Measurements from ENCODE around the gene CTAG1A. TPM values are rescaled to one million over a fixed set of nuclear protein-coding genes. Genes with fewer than 3 reads are reported as not detected.
"Not testable (repeated sequence)": the region's sequence is repeated elsewhere in the genome, so short reads cannot be mapped to it uniquely, and the experiment has no call there.

CTAG1A gene
- total and polyA plus RNA-seq, 5 donors, result not detected

DNA sequence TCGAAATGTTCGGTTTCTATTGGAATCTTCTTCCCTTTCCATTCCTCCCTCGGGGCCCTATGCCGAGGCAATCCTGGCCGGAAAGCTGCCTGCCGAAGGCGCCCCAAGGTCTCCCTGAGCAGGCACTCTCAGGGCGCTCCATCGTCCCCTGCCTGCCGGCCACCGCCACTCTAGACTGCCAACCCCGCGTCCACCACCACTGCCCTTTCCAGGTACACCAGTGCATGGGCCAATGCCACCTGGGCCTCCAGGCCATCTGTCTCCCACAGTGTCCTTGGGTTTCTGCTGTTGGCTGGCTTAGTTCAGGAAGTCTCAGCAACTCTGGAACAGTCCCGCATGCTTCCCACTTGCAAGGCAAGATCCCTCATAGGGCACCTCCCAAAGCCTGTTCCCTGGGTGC lies 14.6 kb downstream of the CTAG1A start:
- peak in 1 of 3 donors; percentile 37 for DNase-seq
- intact Hi-C loops (cut with DNase I), result no loop called here
- 96% methylated on average over 14 of the region's 14 CpGs for WGBS
- Histone ChIP-seq H3K27me3 (ENCODE audit: control insufficient read depth, insufficient read depth) (no peaks in the 10 kb centered on the region), H3K4me1 (ENCODE audit: control insufficient read depth, insufficient read depth, low read length) (no peaks in the 10 kb centered on the region), H3K27ac (ENCODE audit: low read length) (no peak overlapping the region), H3K9me3 (ENCODE audit: control insufficient read depth, low read length) (no peaks in the 10 kb centered on the region), H3K4me3 (ENCODE audit: low read length) (no peak overlapping the region)
- no peak for ATAC-seq

DNA sequence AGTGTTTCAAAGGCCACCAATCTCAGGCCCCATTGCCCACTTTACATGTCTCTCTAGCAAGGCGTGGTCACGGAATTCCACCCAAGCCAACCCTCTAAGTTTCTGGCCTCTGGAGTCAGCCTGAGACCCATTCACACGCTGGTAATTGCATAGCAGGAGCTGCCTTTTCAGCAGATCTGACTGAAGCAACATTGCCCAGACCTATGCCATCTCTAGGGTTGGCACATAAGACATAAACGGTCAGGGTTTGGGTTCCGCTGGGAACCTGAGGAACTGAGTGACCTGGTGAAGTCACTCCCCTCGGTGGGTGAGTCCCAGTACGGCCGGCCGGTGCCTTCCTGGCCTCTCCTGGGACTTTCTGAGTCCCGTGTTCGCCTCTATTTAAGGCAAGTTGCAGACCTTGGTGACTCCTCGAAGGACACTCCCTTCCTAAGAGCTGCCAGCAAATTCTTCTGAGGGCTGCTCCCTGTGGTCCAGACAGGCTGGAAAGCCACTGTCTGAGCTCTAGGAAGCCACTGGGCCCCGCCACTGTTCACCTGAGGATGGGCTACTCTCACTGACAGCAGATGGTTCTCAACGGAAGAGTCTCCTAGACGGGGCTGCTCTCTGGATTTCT lies 15.9 kb downstream of the CTAG1A start:
- H3K4me3 ChIP-seq (ENCODE audit: low read length), result no peak overlapping the region
- intact Hi-C loops (cut with DNase I), result no loop called here
- H3K27me3 ChIP-seq (ENCODE audit: control insufficient read depth, insufficient read depth), result no peaks in the 10 kb centered on the region
- H3K9me3 ChIP-seq (ENCODE audit: control insufficient read depth, low read length), result no peaks in the 10 kb centered on the region
- H3K4me1 ChIP-seq (ENCODE audit: control insufficient read depth, insufficient read depth, low read length), result no peaks in the 10 kb centered on the region
- no peak overlapping the region for H3K27ac ChIP-seq (ENCODE audit: low read length)
- ATAC-seq (no peak), DNase-seq (no peak)
- WGBS, result 75% methylated on average over 15 of the region's 15 CpGs

GRCh38 chrX:154602226-154602625 lies 17.3 kb downstream of the CTAG1A start:
- no peak overlapping the region for H3K27ac ChIP-seq (ENCODE audit: low read length)
- no peaks in the 10 kb centered on the region for H3K4me1 ChIP-seq (ENCODE audit: control insufficient read depth, insufficient read depth, low read length)
- no peaks in the 10 kb centered on the region for H3K9me3 ChIP-seq (ENCODE audit: control insufficient read depth, low read length)
- DNase-seq (peak in 1 of 3 donors; percentile 24), ATAC-seq (no peak)
- H3K4me3 ChIP-seq (ENCODE audit: low read length), result no peak overlapping the region
- no peaks in the 10 kb centered on the region for H3K27me3 ChIP-seq (ENCODE audit: control insufficient read depth, insufficient read depth)
- intact Hi-C loops (cut with DNase I), result no loop called here
- 69% methylated on average over 13 of the region's 13 CpGs for whole genome bisulfite sequencing

- Histone ChIP-seq H3K27ac (ENCODE audit: low read length) (no peak overlapping the region), H3K4me3 (ENCODE audit: low read length) (no peak overlapping the region), H3K9me3 (ENCODE audit: control insufficient read depth, low read length) (no peaks in the 10 kb centered on the region), H3K27me3 (ENCODE audit: control insufficient read depth, insufficient read depth) (no peaks in the 10 kb centered on the region), H3K4me1 (ENCODE audit: control insufficient read depth, insufficient read depth, low read length) (no peaks in the 10 kb centered on the region)
- ATAC-seq (no peak), DNase-seq (no peak)
- intact Hi-C loops (cut with DNase I), result no loop called here
- WGBS, result 89% methylated on average over 18 of the region's 18 CpGs
Measured at GRCh38 chrX:154602766-154603437, 18.0 kb downstream of the CTAG1A start.

- intact Hi-C loops (cut with DNase I), result no loop called here
- no peaks in the 10 kb centered on the region for H3K4me1 ChIP-seq (ENCODE audit: control insufficient read depth, insufficient read depth, low read length)
- H3K4me3 ChIP-seq (ENCODE audit: low read length), result no peak overlapping the region
- ATAC-seq (peak in 1 of 2 donors; percentile 40), DNase-seq (no peak)
- H3K27me3 ChIP-seq (ENCODE audit: control insufficient read depth, insufficient read depth), result no peaks in the 10 kb centered on the region
- H3K9me3 ChIP-seq (ENCODE audit: control insufficient read depth, low read length), result no peaks in the 10 kb centered on the region
- H3K27ac ChIP-seq (ENCODE audit: low read length), result no peak overlapping the region
- 75% methylated on average over 13 of the region's 13 CpGs for WGBS
Measured at GRCh38 chrX:154603438-154604430, 18.8 kb downstream of the CTAG1A start.

- intact Hi-C loops (cut with DNase I), result no loop called here
- Histone ChIP-seq H3K27me3 (ENCODE audit: control insufficient read depth, insufficient read depth) (no peaks in the 10 kb centered on the region), H3K4me3 (ENCODE audit: low read length) (no peak overlapping the region), H3K4me1 (ENCODE audit: control insufficient read depth, insufficient read depth, low read length) (no peaks in the 10 kb centered on the region), H3K9me3 (ENCODE audit: control insufficient read depth, low read length) (no peaks in the 10 kb centered on the region), H3K27ac (ENCODE audit: low read length) (no peak overlapping the region)
- DNase-seq (no peak), ATAC-seq (no peak)
- 80% methylated on average over 6 of the region's 6 CpGs for WGBS
Measured at GRCh38 chrX:154605566-154605965, 20.6 kb downstream of the CTAG1A start.

GRCh38 chrX:154607370-154607769 lies 22.4 kb downstream of the CTAG1A start:
- Histone ChIP-seq H3K4me3 (ENCODE audit: low read length) (no peak overlapping the region), H3K9me3 (ENCODE audit: control insufficient read depth, low read length) (no peaks in the 10 kb centered on the region), H3K4me1 (ENCODE audit: control insufficient read depth, insufficient read depth, low read length) (no peaks in the 10 kb centered on the region), H3K27ac (ENCODE audit: low read length) (no peak overlapping the region), H3K27me3 (ENCODE audit: control insufficient read depth, insufficient read depth) (no peaks in the 10 kb centered on the region)
- intact Hi-C loops (cut with DNase I), result no loop called here
- WGBS, result 67% methylated on average over 6 of the region's 6 CpGs
- DNase-seq, result no peak
- no peak for ATAC-seq

DNA sequence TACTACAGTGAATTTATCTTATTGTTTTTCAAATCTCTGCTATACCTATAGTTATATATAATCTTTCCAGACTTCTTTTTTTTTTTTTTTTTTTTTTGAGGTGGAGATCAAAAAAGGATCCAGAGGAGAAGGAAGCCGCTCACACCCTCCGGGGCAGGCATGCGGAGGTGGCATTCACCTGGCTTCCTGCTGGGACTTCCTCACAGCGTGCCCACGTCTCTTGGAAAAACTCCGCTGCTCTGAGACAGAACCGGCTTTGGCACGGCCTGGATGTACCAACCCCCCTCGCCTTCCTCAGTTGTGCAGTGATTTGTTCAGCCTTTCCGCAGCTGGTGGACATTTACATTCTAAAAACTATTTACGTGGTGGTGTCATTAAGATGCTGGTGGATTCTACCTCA lies 23.0 kb downstream of the CTAG1A start:
- peak in 1 of 3 donors; percentile 28 for DNase-seq
- 84% methylated on average over 10 of the region's 11 CpGs for WGBS
- H3K4me1 ChIP-seq (ENCODE audit: control insufficient read depth, insufficient read depth, low read length); intact Hi-C loops (cut with DNase I); H3K4me3 ChIP-seq (ENCODE audit: low read length); H3K9me3 ChIP-seq (ENCODE audit: control insufficient read depth, low read length); H3K27ac ChIP-seq (ENCODE audit: low read length); ATAC-seq; H3K27me3 ChIP-seq (ENCODE audit: control insufficient read depth, insufficient read depth): not testable (repeated sequence)

- H3K27ac ChIP-seq (ENCODE audit: low read length); H3K4me3 ChIP-seq (ENCODE audit: low read length); H3K9me3 ChIP-seq (ENCODE audit: control insufficient read depth, low read length); ATAC-seq; H3K27me3 ChIP-seq (ENCODE audit: control insufficient read depth, insufficient read depth); intact Hi-C loops (cut with DNase I); DNase-seq; H3K4me1 ChIP-seq (ENCODE audit: control insufficient read depth, insufficient read depth, low read length): not testable (repeated sequence)
- 50% methylated on average over 12 of the region's 12 CpGs for WGBS
Measured at GRCh38 chrX:154608823-154609222, 23.9 kb downstream of the CTAG1A start.

GRCh38 chrX:154611146-154611545 lies 26.2 kb downstream of the CTAG1A start:
- not testable (repeated sequence) for H3K4me1 ChIP-seq (ENCODE audit: control insufficient read depth, insufficient read depth, low read length)
- DNase-seq, result peak in 1 of 3 donors; percentile 43
- WGBS, result 81% methylated on average over 12 of the region's 12 CpGs

GRCh38 chrX:154613586-154613985 lies 28.7 kb downstream of the CTAG1A start:
- H3K4me3 ChIP-seq (ENCODE audit: low read length); DNase-seq; H3K27ac ChIP-seq (ENCODE audit: low read length); H3K9me3 ChIP-seq (ENCODE audit: control insufficient read depth, low read length); intact Hi-C loops (cut with DNase I); H3K4me1 ChIP-seq (ENCODE audit: control insufficient read depth, insufficient read depth, low read length); ATAC-seq; H3K27me3 ChIP-seq (ENCODE audit: control insufficient read depth, insufficient read depth): not testable (repeated sequence)
- 25% methylated on average over 5 of the region's 12 CpGs for WGBS

More at GRCh38 chrX:154611146-154611545, 26.2 kb downstream of the CTAG1A start:
- ATAC-seq; H3K4me3 ChIP-seq (ENCODE audit: low read length); H3K27ac ChIP-seq (ENCODE audit: low read length); H3K27me3 ChIP-seq (ENCODE audit: control insufficient read depth, insufficient read depth); intact Hi-C loops (cut with DNase I); H3K9me3 ChIP-seq (ENCODE audit: control insufficient read depth, low read length): not testable (repeated sequence)

Data from right cardiac atrium (tissue), 5 donors.